ENCODE data around the gene DSTN.

DSTN gene

DNA sequence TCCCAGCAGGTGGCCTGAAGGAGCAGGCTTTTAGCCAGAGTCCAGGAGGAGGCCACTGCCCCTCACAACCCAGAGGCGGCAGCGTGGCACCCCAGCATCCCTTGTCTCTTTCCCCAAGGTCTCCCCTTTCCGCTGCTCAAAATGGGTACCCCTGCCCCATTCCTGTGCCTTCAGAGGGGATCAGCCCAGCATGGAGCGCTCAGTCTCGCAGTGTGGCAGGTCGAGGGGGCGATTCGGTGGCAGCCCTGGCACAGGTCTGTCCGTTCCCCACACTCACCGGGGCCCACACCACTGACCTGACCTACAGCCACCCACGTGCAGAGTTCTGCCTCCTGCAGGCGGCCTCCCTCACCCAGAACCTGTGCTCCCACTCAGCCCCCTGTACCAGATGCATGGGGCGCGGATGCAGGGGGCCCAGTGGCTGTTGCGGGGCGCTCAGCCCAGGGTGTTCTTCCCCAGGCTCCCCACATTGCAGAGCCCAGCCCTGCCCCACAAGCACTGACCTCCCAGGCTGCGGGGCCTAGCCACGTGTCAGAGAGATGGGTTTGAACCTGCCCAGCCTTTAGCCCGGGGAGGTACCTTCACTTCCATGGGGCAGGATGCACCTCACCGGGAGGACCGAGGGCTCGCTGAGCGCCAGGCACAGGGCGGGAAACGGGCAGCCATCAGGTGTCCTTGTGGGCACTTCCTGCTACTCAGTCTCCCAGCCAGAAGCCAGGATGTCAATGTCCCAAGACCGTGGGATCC lies 41.8 kb downstream of the DSTN start:
- DNase-seq: no peak

DNA sequence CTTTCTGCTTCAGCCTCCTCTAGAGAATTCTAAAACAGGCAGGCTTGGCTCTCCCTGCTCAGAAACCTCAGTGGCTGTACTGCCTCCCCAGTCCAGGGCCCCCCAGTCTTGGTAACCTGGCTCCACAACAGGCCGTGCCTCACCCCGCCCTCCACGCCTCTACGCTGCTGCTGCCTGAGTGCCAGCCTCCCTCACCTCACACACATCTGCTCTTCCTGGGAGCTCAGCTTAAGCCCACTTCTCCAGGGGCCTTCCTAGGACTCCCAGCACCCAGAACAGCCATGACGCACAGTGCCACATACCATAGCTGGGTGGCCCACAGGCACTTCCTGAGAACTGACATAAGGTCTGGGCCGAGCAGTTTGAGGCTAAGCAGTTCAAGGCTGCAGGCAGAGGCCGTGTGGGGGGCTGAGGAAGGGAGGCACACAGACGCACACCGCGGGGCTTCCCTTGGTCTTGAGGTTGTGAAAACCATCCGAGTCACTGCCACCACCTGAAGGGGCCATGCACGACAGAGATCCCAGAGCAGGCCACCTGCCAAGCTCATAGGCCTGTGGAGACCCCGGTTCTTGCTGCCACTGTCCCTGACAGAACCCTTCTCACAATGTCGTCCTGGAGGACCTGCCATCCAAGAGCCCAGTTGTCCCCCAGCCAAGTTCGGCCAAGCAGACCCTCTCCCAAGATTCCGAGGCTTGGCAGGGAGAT lies 42.6 kb downstream of the DSTN start:
- no peak for DNase-seq

DNA sequence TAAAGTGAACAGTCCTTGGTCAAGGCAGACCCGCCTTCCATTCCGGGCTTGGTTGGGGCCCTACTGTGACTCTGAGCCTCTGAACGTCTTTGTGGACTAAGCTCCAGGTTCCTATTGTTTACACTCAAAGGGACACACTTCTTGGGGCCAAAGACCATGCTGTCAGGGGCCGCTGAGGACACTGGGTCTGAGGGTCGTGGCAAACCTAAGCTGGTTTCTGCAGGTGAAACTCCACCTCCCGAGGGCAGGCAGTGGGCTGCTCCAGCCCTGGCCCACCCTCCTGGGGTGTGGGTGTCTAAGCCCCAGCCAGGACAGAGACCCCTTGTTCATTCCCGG lies 43.1 kb downstream of the DSTN start:
- no peak for DNase-seq

DNA sequence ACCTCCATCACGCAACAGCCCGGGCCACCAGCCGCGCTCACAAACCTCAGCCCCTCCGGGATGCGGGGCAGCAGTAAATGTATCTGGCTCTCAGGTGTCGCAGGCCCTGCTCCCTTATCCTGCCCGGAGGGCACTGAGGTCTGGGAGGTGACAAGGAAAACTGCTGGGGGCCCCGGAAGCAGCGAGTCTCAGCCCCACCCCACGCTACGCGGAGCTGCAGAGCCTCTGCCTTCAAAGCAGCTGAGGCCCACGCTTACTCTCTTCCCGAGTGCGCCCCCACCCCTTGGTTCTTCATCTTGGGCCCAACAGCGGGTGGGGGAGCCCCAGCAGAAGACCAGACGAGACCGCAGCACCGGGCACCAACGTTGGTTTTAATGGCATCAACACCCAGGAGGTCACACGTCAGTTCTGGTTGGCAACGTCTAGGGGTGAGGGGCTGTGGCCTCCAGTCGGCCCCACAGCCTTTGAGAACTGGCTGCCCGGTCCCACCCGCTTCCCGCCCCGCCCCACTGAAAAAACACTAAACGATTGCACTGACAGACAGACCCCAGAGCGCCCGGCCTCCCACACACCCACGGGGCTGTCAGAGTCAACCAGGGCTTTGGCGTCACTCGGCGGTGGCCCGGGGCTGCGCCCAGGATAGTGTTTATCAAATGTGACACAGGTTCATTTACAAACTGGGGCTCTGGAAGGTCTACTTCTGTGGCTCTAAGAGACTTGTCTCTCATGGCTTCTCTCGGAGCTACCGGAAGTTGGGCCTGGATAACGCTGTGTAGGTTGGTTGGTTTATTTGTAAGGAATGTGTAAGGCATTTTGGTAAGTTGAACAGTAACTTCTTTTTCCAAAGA lies 43.7 kb downstream of the DSTN start:
- DNase-seq: no peak

DNA sequence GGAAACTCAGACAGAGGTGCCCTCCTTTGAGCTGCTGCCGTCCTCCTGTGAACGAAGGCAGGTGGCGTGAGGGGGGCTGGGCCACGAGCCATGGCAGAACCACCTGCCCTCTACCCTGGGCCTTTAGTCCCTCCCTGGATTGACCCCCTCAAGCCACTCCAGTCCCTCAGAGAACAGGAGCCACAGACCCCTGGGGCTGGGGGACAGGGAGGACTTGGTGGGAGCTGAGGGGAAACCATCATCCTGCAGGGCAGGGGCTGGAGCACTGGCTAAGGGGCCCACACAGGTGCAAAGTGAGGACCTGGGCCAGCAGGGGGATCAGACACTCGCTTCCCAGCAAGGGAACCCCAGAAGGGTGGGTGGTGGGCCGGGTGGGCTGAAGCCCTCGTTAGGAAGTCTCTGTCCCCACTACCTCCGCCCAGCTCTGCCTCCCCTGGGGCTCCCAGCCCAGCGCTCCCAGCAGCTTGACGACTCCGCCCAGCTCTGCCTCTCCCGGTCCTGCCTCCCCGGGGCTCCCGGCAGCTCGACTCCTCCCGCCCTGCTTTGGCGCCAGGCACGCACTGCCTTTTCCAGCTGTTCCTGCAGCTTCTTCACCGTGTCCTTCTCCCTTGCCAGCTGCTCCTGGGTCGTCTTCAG lies 44.4 kb downstream of the DSTN start:
- DNase-seq: no peak

DNA sequence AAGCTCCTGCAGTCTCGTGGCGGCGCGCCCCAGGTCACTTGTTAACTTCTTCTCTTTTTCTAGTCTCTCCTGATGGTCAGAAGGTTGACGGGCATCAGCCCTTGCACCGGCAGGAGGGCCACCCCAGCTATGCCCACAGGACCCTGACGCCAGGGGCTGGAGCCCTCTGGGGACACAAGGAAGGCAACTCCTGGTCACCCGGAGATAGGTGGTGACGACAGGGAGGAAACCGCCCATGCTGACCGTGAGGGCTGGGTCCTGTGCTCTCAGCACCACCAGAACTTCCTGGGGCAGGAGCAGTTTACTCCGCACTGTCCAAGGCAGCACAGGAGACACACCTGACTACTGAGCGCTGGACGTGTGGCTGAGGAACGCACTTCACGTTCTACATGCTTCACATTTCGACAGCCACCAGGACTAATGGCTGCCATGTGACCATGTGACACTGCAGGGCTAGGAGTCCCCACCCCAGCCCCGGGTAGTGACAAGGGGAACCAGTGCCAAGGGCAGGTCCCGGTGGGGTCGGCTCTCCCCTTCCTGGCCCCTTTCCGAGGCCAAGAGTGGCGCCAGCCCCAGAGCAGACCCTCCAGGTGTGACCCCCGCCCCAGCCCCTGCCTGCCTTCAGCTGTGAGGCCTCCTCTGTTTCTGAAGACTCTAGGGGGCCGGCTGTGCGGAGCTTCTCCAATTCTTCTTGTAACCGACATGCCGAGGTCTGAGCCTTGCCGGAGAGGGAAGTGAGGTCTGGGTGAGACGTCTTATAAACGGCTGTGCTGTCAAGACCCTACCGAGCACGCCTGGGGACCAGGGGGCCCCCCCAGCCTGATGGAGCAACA lies 45.2 kb downstream of the DSTN start:
- no peak for DNase-seq

DNA sequence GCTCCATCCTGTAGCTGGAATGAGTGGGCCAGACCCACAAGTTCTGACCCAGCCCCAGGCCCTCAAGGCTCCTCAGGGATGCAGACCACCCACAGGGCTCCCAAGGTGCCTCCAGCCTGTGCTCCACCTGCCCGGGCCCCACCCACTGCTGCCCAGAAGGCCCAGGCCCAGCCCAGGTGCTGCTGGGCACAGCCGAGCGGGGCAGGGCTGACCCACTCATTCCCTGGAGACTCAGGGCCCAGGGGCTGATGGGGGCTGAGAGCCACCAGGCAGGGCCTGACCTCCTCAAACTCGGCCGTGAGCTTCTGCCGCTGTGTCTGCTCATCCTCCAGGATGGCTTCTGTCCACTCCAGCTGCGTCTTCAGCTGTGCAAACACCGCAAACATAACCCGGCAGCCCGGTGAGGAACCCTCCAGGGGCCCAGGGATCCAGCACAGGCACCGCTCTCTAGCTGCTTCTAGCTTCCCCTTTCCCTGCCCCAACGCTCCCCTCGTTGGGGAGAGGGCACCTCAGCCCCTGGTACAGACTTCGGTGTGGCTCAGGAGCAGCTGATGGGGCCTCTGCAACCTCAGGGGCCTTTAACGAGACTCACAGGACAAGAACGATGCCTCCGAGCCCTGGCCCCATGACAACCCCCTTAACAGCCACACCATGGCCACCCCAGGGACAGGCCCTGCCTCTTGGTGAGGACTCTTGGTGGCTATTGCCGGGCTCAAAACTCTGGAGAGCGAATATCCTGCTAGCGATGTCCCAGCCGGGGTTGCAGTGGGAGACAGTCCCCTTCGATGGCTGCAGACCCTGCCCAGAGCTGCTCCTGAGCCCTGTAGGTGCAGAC lies 46.0 kb downstream of the DSTN start:
- DNase-seq: no peak

DNA sequence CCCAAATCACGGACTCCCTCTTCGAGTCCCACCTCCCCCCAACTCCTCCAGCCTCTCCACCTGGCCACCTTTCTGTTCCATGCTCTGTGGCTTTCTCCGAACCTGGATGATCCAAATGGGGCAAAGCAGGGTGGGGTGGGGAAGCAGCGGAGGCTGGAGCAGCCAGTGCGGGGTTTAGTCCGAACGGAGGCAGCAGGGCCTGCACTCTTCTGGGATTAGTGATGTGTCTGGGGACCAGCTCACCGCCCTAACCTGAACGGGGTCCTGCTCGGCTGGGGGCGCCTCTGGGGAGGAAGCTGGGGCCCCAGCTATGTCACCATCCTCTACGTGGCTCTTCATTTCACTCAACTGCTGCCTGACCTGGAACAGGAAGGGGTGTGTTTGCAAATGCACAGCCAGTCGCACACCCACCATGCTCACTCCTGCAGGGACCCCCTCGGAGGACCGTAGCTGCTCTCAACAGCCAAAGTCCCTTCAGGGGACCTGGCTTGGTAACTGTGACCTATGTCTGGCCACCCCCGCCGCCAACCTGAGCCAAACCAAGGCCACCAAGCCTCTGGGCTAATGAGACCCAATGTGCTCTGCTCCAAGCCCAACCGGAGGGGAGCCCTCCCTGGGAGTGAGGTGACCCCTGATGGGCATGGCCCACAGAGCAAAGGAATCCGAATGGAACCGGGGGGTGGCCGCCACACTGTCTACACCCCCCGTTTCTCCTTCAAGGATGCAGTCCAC lies 46.8 kb downstream of the DSTN start:
- DNase-seq: no peak

DNA sequence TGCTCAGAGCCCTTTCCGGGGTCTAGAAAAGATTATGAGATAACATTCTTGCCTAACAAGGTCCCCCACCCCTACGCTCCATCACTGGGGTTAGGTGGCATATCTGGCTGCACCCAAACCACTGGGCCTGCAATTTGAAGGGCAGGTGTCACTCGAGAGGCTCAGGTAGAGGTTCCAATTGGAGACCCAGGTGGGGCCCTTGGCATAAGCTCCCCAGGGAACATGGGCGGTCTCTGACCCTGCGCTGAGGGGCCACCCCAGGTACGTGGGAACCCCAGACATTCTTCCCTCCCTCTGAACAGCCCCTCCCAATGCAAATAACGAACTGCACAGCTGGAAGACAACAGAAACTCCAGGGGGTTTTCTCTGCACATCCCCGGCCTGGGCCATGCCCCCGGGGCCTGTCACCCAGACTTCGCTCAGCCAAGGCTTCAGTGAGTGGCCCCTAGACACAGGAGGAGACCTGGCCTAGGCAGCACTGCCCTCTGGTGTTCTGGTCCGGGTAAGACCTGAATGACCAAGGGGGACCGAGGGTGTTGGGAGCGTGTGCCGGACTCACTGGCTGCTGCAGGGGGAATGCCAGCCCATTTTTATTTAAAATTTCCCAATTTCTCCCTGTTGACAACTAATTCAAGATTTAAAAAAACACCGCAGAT lies 47.5 kb downstream of the DSTN start:
- peak in 41 of 58 donors; percentile 15 to 70 (median 38) for DNase-seq

DNA sequence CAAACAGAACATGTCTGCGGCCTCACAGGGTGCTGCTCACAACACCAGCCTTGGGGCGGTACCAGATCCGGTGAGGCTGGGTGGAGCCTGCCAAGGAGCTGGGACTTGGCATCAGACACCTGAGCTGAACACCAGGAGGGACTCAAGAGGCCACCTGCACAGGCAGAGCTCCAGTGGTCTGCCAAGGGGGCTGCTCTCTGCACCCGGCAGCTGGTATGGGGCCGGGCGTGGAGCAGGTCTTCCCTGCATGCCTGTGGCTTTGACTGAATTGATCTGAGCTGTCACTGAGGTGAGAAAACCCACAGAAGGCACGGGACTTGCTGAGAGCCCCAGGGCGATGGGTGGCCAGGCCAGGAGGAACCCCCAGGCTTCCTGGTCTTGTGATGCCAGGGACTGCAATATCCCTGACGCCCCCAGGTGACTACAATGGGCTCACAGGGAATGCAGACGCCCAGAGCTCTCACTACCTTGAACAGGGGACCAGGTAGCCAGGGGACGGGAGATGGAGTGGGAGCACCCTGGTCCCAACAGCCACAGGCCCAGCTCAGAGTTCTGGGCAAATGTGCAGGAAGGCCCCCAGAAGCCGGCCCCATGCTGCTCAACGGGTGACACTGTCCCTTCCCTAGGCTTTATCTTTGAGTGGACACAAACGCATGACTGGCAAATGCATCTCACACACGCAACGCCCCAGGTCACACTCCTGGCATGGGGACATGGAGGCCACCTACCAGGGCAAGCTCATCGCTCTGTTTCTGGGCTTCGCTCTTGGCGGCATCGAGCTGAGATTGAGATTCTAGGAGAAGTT lies 48.2 kb downstream of the DSTN start:
- DNase-seq: no peak

DNA sequence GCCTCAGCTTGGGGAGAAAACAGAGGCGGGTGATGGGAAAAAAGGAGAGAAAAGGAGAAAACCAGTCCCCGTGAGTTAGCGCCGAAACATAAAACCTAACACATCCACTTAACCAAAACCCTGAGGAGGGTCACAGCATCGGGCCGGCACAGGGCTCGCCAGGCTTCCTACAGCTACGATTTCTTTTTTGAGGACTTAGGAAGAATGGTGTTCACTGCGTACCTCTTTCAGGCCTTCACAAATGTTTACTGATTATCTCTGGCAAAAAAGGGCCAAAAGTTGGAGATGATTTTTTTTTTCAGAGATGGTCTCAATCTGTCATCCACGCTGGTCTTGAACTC lies 48.8 kb downstream of the DSTN start:
- DNase-seq: no peak

DNA sequence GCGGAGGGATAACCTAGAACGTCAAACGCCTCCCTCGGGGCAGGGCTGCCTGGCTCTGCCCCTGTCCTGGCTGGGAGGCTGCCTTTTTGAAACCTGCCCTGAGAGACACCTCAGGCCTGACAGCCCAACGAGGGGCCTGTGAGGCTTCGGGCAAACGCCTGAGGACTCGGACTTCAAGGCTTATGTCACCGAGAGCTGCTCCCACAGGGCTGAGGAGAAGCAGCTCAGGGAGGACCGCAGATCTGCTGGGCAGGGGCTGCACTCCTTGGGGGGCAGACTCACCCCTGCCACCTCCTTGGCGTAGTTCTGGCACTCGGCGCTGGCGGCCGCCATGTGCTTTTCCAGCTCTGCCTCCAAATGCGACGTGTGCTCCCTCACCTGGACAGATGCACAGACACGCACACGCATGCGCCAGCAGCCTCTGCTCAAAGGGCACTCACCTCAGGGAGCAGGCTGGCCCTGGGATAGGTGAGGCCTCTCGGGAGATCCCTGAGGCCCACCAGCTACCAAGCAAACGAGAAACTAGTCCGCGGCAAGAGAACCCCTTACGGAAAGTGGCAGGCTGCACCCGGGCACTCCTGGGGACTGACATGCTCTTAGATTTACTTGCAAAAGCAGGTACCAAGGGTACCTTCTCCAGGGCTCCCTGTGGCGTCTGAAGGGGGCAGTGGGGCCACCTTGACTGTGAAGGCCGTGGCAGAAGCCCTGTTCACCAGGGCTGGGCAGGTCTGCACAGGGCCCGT lies 49.6 kb downstream of the DSTN start:
- DNase-seq: no peak

DNA sequence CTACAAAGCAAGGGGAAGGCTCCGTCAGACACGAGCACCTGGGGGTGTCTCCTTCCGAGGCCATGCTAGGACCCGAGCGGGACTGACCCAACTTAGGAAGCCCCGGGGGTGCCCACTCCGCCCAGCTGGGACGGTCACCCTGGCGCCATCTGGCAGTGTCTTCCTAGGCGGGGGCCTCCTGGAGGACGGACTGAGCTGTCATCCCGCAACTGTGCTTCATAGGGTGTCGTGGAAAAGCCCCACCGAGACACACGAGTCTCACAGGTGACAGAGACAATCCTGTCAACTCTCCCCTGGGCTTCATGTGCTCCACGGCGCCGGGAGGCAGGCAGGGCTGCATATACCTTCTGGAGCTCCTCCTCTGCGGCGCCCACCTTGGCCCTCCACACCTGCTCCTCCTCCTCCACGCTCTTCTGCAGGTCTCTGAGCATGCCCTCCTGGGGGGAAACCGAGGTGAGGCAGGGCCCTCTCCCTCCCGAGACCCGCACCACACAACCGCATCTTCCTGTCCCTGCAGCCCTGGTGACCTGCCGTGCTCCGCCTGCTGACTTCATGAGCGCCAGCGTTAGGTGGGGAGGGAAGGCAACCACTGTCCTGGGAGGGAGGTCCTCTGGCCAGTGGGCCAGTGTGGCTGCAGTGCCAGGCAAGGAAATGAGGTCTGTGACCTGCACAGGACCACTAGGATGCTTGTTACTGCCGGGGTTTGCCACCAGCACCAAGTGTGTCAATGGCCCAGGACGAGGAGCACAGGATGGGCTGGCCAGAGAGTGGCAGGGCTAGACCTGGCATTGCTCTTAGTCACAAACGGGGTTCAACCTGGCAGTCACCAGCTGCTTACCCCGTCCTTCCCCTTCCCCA lies 50.7 kb downstream of the DSTN start:
- no peak for DNase-seq

DNA sequence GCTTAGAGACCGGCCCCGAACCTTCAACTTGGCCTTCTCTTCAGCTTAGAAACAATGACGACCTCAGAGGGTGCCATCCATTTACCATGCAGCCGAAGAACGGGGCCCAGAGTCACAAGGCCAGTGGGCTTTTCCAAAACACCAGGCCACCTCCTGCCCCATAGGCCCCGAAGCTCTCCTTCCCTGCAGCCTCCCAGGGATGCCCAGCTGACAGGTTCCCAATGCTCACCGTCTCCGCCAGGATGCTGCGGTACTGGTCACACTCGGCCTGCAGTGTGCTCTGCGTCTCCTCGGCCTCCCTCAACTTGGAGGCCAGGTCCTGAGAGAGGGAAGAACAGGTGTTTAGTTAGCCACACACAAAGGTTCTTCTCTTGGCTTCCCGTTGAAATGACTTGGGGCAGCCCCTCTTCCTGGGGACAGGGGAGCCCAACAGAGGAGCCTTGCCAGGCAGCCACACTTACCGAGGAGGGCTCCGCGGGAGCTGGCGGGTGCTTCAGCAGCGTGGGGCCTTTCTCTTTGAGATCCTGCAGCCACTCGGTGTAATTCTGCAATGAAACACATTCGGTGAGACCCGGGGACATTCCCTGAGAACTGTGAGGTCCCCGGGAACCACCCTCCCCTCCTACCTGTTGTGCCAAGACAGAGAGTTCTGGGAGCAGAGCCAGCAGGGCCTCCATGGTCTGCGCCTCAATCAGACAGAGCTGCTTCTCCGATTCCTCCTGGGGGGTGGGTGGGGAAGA lies 51.5 kb downstream of the DSTN start:
- no peak for DNase-seq

DNA sequence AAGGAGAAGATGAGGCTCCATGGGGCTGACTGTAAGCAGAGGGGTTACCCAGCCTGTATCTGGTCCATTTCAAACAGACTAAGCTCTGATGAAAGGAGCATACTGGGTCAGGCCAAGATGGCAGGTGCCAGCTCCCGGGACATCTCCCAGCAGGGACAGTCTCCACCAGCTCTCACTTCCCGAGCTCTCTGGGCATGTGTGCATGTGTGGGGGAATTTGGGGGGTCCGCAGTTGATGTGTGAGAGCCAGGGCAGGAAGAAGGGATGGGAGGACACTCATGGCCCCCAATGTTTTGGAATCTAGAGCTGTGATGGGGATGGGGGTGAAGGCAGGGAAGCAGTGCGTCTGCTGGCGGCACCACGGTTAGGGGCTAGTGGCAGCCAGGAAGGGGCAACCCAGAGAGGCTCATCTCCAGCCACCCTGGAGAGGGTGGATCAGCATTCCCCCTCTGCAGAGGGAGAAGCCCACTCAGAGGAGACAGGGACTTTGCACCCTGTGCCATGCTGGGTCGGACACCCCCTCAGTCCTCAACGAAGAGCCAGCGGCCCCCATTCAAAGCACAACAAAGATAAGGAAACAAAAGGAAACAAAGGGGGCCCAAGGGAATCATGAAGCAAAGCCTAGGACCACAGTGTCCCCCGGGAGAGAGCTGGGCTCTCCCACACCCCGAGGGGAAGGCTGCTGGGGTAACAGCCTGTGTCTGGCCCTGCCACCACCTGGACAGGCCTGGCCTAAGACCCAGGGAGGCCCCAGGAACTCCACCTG lies 52.4 kb downstream of the DSTN start:
- no peak for DNase-seq
